ENCODE measurements around the gene C22orf39.

C22orf39 gene

GRCh38 chr22:19400881-19401280, 46.6 kb downstream of the C22orf39 start:
- no peak for DNase-seq (ENCODE audit: low read depth in 2 of 2)

GRCh38 chr22:19398652-19399051, 48.9 kb downstream of the C22orf39 start:
- DNase-seq (ENCODE audit: low read depth in 2 of 2): no peak

DNA sequence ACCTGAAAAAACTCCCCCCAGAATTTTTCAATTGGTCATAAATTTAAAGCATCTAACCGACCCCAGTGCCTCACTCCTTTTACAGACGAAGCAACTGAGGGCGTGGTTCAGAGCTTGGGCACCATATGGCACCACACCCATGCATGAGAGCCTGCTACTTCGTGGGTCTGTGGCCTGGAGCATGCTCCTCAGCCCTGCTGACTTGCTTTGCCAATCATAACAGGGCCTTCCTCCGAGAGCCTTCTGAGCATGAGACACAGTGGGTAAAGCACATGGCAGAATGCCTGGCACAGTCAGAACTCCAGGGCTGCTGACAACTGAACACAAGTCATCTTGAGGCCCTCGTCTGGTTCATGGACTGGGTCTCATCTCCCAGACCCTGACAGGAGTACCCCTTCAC, 49.3 kb downstream of the C22orf39 start:
- DNase-seq (ENCODE audit: low read depth in 2 of 2): no peak

- no peak for DNase-seq (ENCODE audit: low read depth in 2 of 2)
Measured at GRCh38 chr22:19397734-19398104, 49.8 kb downstream of the C22orf39 start.

DNA sequence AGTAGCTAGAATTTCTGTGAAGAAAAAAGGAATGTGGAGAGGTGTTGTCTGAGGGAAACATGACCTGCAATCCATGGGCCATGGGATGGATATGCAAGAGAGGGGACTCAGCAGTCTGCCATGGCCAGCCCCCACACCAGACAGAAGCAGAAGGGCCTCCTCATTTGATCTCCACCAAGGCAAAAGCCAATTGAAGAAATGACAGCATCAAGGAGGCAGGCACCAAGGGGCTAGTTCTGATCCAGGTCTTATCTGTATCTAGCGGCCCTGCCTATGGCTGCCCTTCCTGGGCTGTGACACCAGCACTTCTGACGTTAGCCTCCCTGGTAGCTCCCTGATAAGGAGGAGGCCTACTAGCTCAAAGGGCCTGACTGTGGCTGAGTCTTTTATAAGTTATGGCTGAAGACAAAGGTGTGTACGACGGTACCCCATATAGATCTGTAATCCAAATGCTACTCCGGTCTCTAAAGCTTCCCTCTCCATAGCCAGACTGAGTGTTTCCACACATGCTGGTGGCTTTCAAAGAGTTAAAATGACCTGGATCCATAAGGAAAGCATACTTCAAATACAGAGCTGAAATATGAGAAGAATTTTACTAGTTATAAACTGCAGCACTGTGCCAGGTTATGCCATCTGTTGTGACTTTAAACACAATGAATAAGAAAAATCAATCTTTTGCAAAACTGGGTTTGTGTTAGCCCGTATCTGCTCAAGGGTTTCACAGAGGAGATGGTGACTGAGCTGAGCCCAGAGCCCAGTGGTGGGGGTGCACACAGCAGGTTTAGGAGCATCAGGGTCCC, 50.4 kb downstream of the C22orf39 start:
- DNase-seq (ENCODE audit: low read depth in 2 of 2): no peak

- DNase-seq (ENCODE audit: low read depth in 2 of 2): no peak
Measured at GRCh38 chr22:19396561-19396933, 51.0 kb downstream of the C22orf39 start.

GRCh38 chr22:19395276-19395675, 52.2 kb downstream of the C22orf39 start:
- DNase-seq (ENCODE audit: low read depth in 2 of 2): no peak

DNA sequence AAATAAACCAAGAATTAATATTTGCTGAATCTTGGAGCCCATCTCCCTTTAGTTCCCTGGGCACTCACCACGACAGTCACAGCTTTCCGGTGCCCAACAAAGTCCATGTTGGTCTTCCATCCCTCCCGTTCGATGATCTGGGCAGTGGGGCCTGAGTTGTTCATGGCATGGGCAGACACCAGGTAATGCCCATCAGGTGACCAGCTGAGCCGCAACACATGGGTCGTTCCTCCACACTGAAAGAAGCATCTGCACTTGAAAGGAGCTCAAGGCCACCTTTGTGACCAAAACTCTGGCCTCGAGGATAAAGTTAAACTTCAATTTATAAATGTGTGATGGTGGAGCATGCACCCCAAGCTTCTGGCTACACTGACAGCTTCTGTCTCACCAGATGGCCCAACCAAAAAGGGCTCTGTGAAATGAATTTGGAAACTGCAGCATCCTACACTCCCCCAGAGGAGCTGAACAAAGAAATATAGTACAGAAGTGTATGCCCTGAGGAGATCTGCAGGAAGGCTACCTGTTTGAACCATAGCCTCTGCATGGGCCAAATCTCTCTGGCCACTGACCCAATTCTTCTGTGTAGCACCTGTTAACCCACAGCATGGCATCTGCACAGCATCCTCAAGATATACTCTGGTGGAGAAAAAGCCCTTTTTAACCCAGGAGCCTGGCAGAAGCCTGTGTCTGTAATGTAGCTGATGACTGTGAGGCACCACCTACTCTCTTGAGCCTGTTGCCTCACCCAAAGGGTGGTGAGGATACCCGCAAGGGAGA, 53.0 kb downstream of the C22orf39 start:
- DNase-seq (ENCODE audit: low read depth in 2 of 2): no peak

DNA sequence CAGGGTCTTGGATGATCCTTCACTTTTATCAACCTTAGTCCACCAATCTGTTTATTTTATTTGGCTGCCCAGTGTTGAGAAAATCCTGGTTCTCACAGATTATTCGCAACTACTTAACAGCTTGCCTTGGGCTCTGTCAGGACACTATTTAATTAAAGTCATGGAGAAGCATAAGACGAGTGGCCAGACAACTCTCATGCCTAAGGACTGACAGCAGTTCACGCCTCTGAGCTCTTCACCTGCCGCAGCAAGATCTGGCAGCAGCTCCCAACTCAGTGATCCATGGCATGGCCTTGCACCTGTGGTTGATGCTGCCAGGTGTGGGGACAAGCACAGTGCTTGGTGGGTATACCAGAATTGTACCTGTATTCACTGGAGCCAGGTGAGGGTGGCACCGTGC, 53.8 kb downstream of the C22orf39 start:
- DNase-seq (ENCODE audit: low read depth in 2 of 2): no peak
